Astrocyte (in vitro differentiated cells and primary cell): Measurements from ENCODE around the gene KIF1B. TPM values are rescaled to one million over a fixed set of nuclear protein-coding genes. Genes with fewer than 3 reads are reported as not detected.

Experiments
- DNase-seq: peaks from one replicate; pipeline ENCODE4 v3.0.0-alpha.2; 2010; ENCODE audit warnings: low read depth
- FAIRE-seq: peaks from 2 replicates; lab custom pipeline; 2011; peaks lifted over from hg19 to GRCh38; lab: Jason Lieb, UNC
- H2AFZ ChIP-seq: 2 replicates; pipeline ENCODE4 v1.6.0; 2012; ENCODE audit warnings: low read depth, low read length, inconsistent platforms
- H3K27ac ChIP-seq: 2 replicates; pipeline ENCODE4 v1.5.1; 2011; ENCODE audit warnings: low read depth, low read length, inconsistent platforms
- H3K27me3 ChIP-seq: 2 replicates; pipeline ENCODE4 v1.6.0; 2011; ENCODE audit warnings: low read length, inconsistent platforms; ENCODE audit not compliant: insufficient read depth
- H3K36me3 ChIP-seq: 2 replicates; pipeline ENCODE4 v1.5.1; 2011; ENCODE audit warnings: low read length, inconsistent platforms; ENCODE audit not compliant: insufficient read depth
- H3K4me1 ChIP-seq: 2 replicates; pipeline ENCODE4 v1.5.1; 2011; ENCODE audit warnings: low read length, inconsistent platforms; ENCODE audit not compliant: insufficient read depth
- H3K4me2 ChIP-seq: 2 replicates; pipeline ENCODE4 v1.6.0; 2012; ENCODE audit warnings: low read length, inconsistent platforms
- H3K4me3 ChIP-seq: 2 replicates; pipeline ENCODE4 v1.5.1; 2011; ENCODE audit warnings: low read depth, mild to moderate bottlenecking, low read length, inconsistent platforms; ENCODE audit not compliant: insufficient read depth
- H3K79me2 ChIP-seq: 2 replicates; pipeline ENCODE4 v1.6.0; 2012; ENCODE audit warnings: mild to moderate bottlenecking, low read length, inconsistent platforms; ENCODE audit not compliant: insufficient read depth
- H3K9ac ChIP-seq: 2 replicates; pipeline ENCODE4 v1.6.0; 2012; ENCODE audit warnings: mild to moderate bottlenecking, low read length, inconsistent platforms
- H3K9me3 ChIP-seq: 2 replicates; pipeline ENCODE4 v1.5.1; 2012; ENCODE audit warnings: low read depth, mild to moderate bottlenecking, low read length, inconsistent platforms; ENCODE audit not compliant: insufficient read depth
- H4K20me1 ChIP-seq: 2 replicates; pipeline ENCODE4 v1.6.0; 2012; ENCODE audit warnings: low read length, inconsistent platforms; ENCODE audit not compliant: insufficient read depth
- H3K27ac Mint-ChIP-seq: one replicate; pipeline ENCODE4 v1.8.0; 2021; ENCODE audit warnings: mild to moderate bottlenecking, mixed read lengths; ENCODE audit not compliant: unreplicated experiment
- H3K27me3 Mint-ChIP-seq: one replicate; pipeline ENCODE4 v1.8.0; 2021; ENCODE audit warnings: low read depth, mixed read lengths; ENCODE audit not compliant: unreplicated experiment
- H3K36me3 Mint-ChIP-seq: one replicate; pipeline ENCODE4 v1.8.0; 2021; ENCODE audit warnings: low read depth, mixed read lengths; ENCODE audit not compliant: unreplicated experiment
- H3K4me1 Mint-ChIP-seq: one replicate; pipeline ENCODE4 v1.8.0; 2021; ENCODE audit warnings: low read depth, mixed read lengths; ENCODE audit not compliant: unreplicated experiment
- H3K4me3 Mint-ChIP-seq: one replicate; pipeline ENCODE4 v1.8.0; 2021; ENCODE audit warnings: mild to moderate bottlenecking, moderate library complexity, mixed read lengths; ENCODE audit not compliant: unreplicated experiment
- H3K9me3 Mint-ChIP-seq: one replicate; pipeline ENCODE4 v1.8.0; 2021; ENCODE audit warnings: mild to moderate bottlenecking, mixed read lengths; ENCODE audit not compliant: unreplicated experiment
- CTCF ChIP-seq: IDR thresholded peaks from 2 replicates; pipeline ENCODE4 v1.5.1; 2011; ENCODE audit warnings: low read depth, mild to moderate bottlenecking, inconsistent platforms, low read length, moderate library complexity; ENCODE audit not compliant: insufficient read depth
- EZH2 ChIP-seq: IDR thresholded peaks from 2 replicates; pipeline ENCODE4 v1.6.1; 2012; ENCODE audit warnings: mild to moderate bottlenecking, low read length, inconsistent platforms; ENCODE audit not compliant: insufficient read depth
- total RNA-seq: library from RNA; stranded (reverse); gene quantifications from 2 replicates; pipeline ENCODE4 v1.2.1, GENCODE V29; 2021

The KIF1B gene
- total RNA-seq, 1 donor from 2014 or later: 75.9 TPM

DNA sequence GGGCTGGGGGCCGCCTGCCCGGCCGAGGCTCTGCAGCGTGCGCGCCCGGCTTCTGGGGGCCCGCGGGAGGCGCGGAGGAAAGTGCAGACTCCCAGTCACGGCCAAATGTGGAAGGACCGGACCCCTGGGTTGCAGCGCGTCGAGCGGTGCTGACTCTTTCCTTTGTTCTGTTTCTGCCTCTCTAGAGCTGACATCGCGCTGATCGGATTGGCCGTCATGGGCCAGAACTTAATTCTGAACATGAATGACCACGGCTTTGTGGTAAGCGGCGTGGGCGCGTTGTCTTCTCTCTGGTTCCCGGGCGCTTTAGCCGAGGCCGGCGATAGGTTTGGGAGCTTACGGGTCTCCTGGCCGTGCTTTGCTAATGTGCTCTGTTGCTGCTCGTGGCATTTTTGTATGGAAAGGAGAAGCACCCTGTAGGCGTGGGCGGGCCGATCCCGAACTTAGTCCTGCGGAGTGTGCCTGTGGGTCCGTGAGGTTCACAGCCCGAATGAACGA is 189.1 kb downstream of the KIF1B start:
- no peak for TF ChIP-seq EZH2
- no peak for TF ChIP-seq CTCF
- Histone ChIP-seq H3K27ac (peak overlapping the region; percentile 88), H4K20me1 (peaks cover 27% of the 10 kb centered on the region), H3K27me3 (no peaks in the 10 kb centered on the region), H3K79me2 (peaks cover 27% of the 10 kb centered on the region), H3K9ac (peak overlapping the region; percentile 91), H3K9me3 (no peaks in the 10 kb centered on the region), H3K36me3 (peaks cover 13% of the 10 kb centered on the region), H3K4me2 (peak overlapping the region; percentile 98), H3K4me3 (peak overlapping the region; percentile 81), H2AFZ (peak overlapping the region; percentile 46), H3K4me1 (peaks cover 29% of the 10 kb centered on the region)
- Mint-ChIP-seq H3K9me3 (no peaks in the 10 kb centered on the region), H3K27me3 (no peaks in the 10 kb centered on the region), H3K36me3 (peaks cover 14% of the 10 kb centered on the region), H3K27ac (peak overlapping the region; percentile 69), H3K4me1 (peaks cover 34% of the 10 kb centered on the region), H3K4me3 (peak overlapping the region; percentile 92)
- DNase-seq: peak; percentile 63
- no peak for FAIRE-seq

- Histone ChIP-seq H3K9me3 (no peaks in the 10 kb centered on the region), H4K20me1 (peaks cover 27% of the 10 kb centered on the region), H3K27me3 (no peaks in the 10 kb centered on the region), H3K4me3 (peak overlapping the region; percentile 81), H3K4me2 (peak overlapping the region; percentile 98), H3K79me2 (peaks cover 30% of the 10 kb centered on the region), H3K36me3 (peaks cover 17% of the 10 kb centered on the region), H2AFZ (peak overlapping the region; percentile 46), H3K27ac (peak overlapping the region; percentile 88), H3K9ac (peak overlapping the region; percentile 91), H3K4me1 (peaks cover 29% of the 10 kb centered on the region)
- DNase-seq: no peak
- no peak for TF ChIP-seq EZH2
- no peak for TF ChIP-seq CTCF
- peak overlapping the region; percentile 92 for H3K4me3 Mint-ChIP-seq
- peaks cover 34% of the 10 kb centered on the region for H3K4me1 Mint-ChIP-seq
- no peaks in the 10 kb centered on the region for H3K9me3 Mint-ChIP-seq
- no peak for FAIRE-seq
- H3K36me3 Mint-ChIP-seq: peaks cover 14% of the 10 kb centered on the region
- peak overlapping the region; percentile 69 for H3K27ac Mint-ChIP-seq
- no peaks in the 10 kb centered on the region for H3K27me3 Mint-ChIP-seq
Measured at GRCh38 chr1:10400013-10400412, 189.6 kb downstream of the KIF1B start.

DNA sequence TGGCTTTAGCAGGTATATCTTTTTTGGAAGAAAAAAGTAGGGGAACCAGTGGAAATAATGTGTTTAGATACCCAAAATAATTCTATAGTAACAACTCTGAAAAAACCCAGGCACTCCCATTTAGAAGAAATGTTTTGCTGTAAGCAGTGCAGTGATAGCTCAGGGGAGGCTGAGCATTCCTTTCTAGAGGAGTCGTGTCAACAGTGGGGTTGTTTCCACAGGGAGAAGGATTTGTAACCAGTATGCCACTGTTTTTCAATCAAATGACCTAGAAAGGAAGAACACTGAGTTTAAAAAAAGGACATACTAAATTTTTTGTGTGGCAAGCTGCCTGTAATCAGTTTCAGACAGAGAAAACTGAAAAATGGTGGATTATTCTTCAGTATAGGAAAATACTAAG is 190.9 kb downstream of the KIF1B start:
- no peaks in the 10 kb centered on the region for H3K9me3 Mint-ChIP-seq
- no peak for FAIRE-seq
- H3K36me3 Mint-ChIP-seq: peaks cover 16% of the 10 kb centered on the region
- Histone ChIP-seq H3K27me3 (no peaks in the 10 kb centered on the region), H4K20me1 (peaks cover 27% of the 10 kb centered on the region), H2AFZ (no peak overlapping the region), H3K9ac (no peak overlapping the region), H3K9me3 (no peaks in the 10 kb centered on the region), H3K27ac (no peak overlapping the region), H3K4me2 (peak overlapping the region; percentile 98), H3K4me3 (no peak overlapping the region), H3K79me2 (peaks cover 30% of the 10 kb centered on the region), H3K36me3 (peaks cover 19% of the 10 kb centered on the region), H3K4me1 (peaks cover 29% of the 10 kb centered on the region)
- peaks cover 34% of the 10 kb centered on the region for H3K4me1 Mint-ChIP-seq
- H3K27me3 Mint-ChIP-seq: no peaks in the 10 kb centered on the region
- no peak for DNase-seq
- peak overlapping the region; percentile 60 for H3K4me3 Mint-ChIP-seq
- peak overlapping the region; percentile 79 for H3K27ac Mint-ChIP-seq
- no peak for TF ChIP-seq EZH2
- TF ChIP-seq CTCF: no peak
